ENCODE data around the gene RDX.

RDX gene

DNA sequence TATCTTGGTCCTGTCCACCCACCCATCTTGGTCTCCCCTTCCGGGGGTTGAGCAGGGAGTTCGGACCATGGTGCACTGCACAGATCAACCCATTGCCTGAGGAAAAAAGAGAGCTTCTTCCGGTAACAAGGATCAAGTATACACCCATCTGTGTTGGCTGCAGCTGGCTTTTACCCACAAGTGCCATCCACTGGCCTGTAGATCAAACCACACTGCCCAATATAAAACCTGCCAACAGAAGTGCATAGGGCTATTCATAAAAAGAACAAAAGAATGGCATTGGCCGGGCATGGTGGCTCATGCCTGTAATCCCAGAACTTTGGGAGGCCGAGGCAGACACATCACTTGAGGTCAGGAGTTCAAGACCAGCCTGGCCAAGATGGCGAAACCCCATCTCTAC is 108.7 kb downstream of the RDX start:
- H3K27ac ChIP-seq (ENCODE audit: low read length): no peak overlapping the region
- no peaks in the 10 kb centered on the region for H4K20me1 ChIP-seq (ENCODE audit: insufficient read depth, low read length)

GRCh38 chr11:110186867-110187266 is 109.5 kb downstream of the RDX start:
- no peak overlapping the region for H3K27ac ChIP-seq (ENCODE audit: low read length)
- no peak for TF ChIP-seq EZH2 (optimal IDR thresholded peaks at IDR 0.05; ENCODE audit: low read depth, low read length)
- no peak for TF ChIP-seq CTCF (IDR thresholded peaks at IDR 0.05; ENCODE audit: low read length)
- no peak for TF ChIP-seq EZH2phosphoT487 (IDR thresholded peaks at IDR 0.05; ENCODE audit: low read length)
- no peak for DNase-seq
- 0 out of 2 replicates have a peak, but pooled peaks cover 4% of the 10 kb centered on the region for H3K4me1 ChIP-seq (ENCODE audit: low read length)
- no peak overlapping the region for H2AFZ ChIP-seq (ENCODE audit: low read length)
- H4K20me1 ChIP-seq (ENCODE audit: insufficient read depth, low read length): no peaks in the 10 kb centered on the region
- no peaks in the 10 kb centered on the region for H3K9me2 ChIP-seq (replicated peaks; ENCODE audit: insufficient read depth, low read length)
- no peaks in the 10 kb centered on the region for H3K27me3 ChIP-seq (replicated peaks; ENCODE audit: insufficient read depth, low read length)
- H3K4me3 ChIP-seq (ENCODE audit: low read length): no peak overlapping the region
- no peaks in the 10 kb centered on the region for H3F3A ChIP-seq (ENCODE audit: insufficient read depth, low read length)
- H3K9ac ChIP-seq (ENCODE audit: low read length): no peak overlapping the region
- H3K4me2 ChIP-seq (ENCODE audit: low read depth, low read length): no peak overlapping the region
- H3K36me3 ChIP-seq (replicated peaks; ENCODE audit: insufficient read depth, low read length): no peaks in the 10 kb centered on the region
- no peaks in the 10 kb centered on the region for H3K9me3 ChIP-seq (replicated peaks; ENCODE audit: insufficient read depth, low read length)
- H3K79me2 ChIP-seq (ENCODE audit: low read length): no peaks in the 10 kb centered on the region

More for the DNA sequence above, 108.7 kb downstream of the RDX start:
- Histone ChIP-seq H3K4me1 (ENCODE audit: low read length) (0 out of 2 replicates have a peak, but pooled peaks cover 4% of the 10 kb centered on the region), H2AFZ (ENCODE audit: low read length) (no peak overlapping the region), H3K27me3 (replicated peaks; ENCODE audit: insufficient read depth, low read length) (no peaks in the 10 kb centered on the region), H3K9ac (ENCODE audit: low read length) (no peak overlapping the region), H3F3A (ENCODE audit: insufficient read depth, low read length) (no peaks in the 10 kb centered on the region), H3K9me3 (replicated peaks; ENCODE audit: insufficient read depth, low read length) (no peaks in the 10 kb centered on the region), H3K9me2 (replicated peaks; ENCODE audit: insufficient read depth, low read length) (no peaks in the 10 kb centered on the region), H3K36me3 (replicated peaks; ENCODE audit: insufficient read depth, low read length) (no peaks in the 10 kb centered on the region), H3K79me2 (ENCODE audit: low read length) (no peaks in the 10 kb centered on the region), H3K4me2 (ENCODE audit: low read depth, low read length) (no peak overlapping the region), H3K4me3 (ENCODE audit: low read length) (no peak overlapping the region)
- DNase-seq: no peak
- no peak for TF ChIP-seq EZH2phosphoT487 (IDR thresholded peaks at IDR 0.05; ENCODE audit: low read length)
- TF ChIP-seq CTCF (IDR thresholded peaks at IDR 0.05; ENCODE audit: low read length): no peak
- TF ChIP-seq EZH2 (optimal IDR thresholded peaks at IDR 0.05; ENCODE audit: low read depth, low read length): no peak

DNA sequence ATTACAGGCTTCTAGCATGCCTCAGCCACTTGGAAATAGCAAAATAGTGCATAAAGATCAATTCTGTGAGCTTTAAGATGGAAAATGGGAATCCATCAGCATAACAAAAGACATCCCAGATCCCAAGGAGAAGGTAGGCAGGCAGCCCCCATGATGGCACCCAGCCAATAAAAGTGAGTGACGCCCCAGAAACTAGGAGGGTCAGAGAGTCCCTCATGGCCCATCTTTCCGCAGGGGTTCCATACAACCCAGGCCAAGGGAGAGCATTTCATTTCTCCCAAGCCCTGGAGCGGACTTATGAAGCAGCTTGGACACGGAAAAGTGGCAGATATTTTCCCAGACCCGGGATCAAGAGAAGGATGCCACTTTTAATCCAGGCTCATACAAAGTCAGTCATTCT is 110.0 kb downstream of the RDX start:
- no peak overlapping the region for H2AFZ ChIP-seq (ENCODE audit: low read length)
- H3K9me3 ChIP-seq (replicated peaks; ENCODE audit: insufficient read depth, low read length): no peaks in the 10 kb centered on the region
- no peak overlapping the region for H3K27ac ChIP-seq (ENCODE audit: low read length)
- no peaks in the 10 kb centered on the region for H3K36me3 ChIP-seq (replicated peaks; ENCODE audit: insufficient read depth, low read length)
- TF ChIP-seq EZH2 (optimal IDR thresholded peaks at IDR 0.05; ENCODE audit: low read depth, low read length) (no peak), EZH2phosphoT487 (IDR thresholded peaks at IDR 0.05; ENCODE audit: low read length) (no peak), CTCF (IDR thresholded peaks at IDR 0.05; ENCODE audit: low read length) (no peak)
- no peak overlapping the region for H3K9ac ChIP-seq (ENCODE audit: low read length)
- no peak for DNase-seq
- no peaks in the 10 kb centered on the region for H3K9me2 ChIP-seq (replicated peaks; ENCODE audit: insufficient read depth, low read length)
- 0 out of 2 replicates have a peak, but pooled peaks cover 4% of the 10 kb centered on the region for H3K4me1 ChIP-seq (ENCODE audit: low read length)
- no peaks in the 10 kb centered on the region for H3K27me3 ChIP-seq (replicated peaks; ENCODE audit: insufficient read depth, low read length)
- H3K4me3 ChIP-seq (ENCODE audit: low read length): no peak overlapping the region
- no peak overlapping the region for H3K4me2 ChIP-seq (ENCODE audit: low read depth, low read length)
- no peaks in the 10 kb centered on the region for H3F3A ChIP-seq (ENCODE audit: insufficient read depth, low read length)
- H4K20me1 ChIP-seq (ENCODE audit: insufficient read depth, low read length): no peaks in the 10 kb centered on the region
- H3K79me2 ChIP-seq (ENCODE audit: low read length): no peaks in the 10 kb centered on the region
